Measurements from ENCODE around the gene EPB42.

DNA sequence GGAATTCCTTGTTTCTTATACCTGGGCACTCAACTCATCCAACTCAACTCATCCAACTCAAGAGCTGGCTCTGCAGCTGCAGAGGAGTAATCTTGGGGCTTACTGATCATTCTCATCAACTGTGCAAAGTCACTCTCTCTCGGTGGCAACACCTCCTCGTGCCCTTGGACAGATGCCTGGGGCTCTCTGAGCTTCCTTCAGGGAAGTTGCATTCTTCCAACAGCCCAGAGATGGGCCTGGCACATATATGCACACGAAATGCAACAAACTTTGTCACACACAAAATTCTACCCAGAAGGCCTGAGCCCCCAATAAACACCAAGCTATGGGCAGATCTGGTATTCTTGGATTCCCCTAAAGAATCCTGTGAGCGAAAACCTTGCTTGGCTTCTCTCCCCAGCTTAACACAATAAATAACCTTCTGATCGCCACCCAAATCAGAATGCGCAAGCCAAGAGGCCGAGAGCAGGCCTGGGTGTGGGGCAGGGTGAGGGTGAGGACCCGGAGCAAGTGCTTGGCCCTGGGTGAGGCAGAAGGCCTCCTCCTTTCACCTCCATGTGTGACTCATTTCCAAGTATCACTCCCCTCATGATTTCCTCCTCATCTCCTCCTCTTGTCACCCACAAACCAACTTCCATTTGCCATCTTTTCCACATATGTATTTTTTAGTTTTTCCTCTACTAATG is 30.5 kb upstream of the EPB42 start:
- TF ChIP-seq, protein P1, sequence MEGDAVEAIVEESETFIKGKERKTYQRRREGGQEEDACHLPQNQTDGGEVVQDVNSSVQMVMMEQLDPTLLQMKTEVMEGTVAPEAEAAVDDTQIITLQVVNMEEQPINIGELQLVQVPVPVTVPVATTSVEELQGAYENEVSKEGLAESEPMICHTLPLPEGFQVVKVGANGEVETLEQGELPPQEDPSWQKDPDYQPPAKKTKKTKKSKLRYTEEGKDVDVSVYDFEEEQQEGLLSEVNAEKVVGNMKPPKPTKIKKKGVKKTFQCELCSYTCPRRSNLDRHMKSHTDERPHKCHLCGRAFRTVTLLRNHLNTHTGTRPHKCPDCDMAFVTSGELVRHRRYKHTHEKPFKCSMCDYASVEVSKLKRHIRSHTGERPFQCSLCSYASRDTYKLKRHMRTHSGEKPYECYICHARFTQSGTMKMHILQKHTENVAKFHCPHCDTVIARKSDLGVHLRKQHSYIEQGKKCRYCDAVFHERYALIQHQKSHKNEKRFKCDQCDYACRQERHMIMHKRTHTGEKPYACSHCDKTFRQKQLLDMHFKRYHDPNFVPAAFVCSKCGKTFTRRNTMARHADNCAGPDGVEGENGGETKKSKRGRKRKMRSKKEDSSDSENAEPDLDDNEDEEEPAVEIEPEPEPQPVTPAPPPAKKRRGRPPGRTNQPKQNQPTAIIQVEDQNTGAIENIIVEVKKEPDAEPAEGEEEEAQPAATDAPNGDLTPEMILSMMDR (IDR thresholded peaks at IDR 0.05; ENCODE audit: low read depth, low read length), result no peak
- TF ChIP-seq EZH2phosphoT487 (IDR thresholded peaks at IDR 0.05; ENCODE audit: low read depth), result no peak

All from OCI-LY3 (cell line).